ENCODE data around the gene IGFL4. TPM values are rescaled to one million over a fixed set of nuclear protein-coding genes. Genes with fewer than 3 reads are reported as not detected.
A peak's percentile ranks its signal among the peaks of the same experiment; 100 is the strongest.

The IGFL4 gene
- total and polyA plus RNA-seq, 9 of the 15 experiments (the other 6 are each of a cell fraction or from before 2014, with no cell fraction given) = not detected

DNA sequence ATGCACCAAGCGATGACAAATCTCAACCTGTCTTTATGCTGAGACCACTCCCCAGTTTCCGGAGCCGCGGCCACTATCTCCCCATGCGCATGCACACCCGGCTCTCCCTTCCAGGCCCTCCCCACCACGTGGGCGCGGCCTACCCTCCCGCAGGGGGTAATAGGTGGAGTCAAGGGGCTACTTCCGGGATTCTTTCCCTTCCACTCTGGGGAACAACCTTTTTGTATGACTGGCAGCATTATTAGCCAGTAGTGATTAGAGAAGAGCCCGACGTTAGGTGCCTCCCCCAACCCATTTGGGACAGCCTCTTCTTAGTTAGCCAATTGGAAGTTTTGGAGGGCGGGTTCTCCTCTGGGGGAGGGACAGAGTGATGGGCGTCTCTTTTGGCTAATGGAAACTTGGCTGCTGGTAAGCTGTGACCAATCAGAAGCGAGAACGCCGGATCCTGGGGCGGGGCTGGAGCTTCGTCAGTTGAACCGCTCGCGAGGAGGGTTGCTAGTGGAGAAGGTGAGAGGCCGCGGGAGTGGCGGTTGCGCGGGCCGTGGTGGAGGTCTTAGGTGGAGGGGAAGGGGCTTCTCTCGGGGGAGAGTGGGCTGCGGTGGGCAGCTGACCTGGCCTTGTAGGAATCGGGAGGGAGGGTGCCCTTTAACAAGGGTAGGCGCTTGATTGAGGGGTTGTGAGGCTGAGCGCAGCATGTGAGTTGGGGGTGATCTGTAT is 45.6 kb downstream of the IGFL4 start, which contains the start of gene CCDC61 (continued):
- TF ChIP-seq, protein P1, sequence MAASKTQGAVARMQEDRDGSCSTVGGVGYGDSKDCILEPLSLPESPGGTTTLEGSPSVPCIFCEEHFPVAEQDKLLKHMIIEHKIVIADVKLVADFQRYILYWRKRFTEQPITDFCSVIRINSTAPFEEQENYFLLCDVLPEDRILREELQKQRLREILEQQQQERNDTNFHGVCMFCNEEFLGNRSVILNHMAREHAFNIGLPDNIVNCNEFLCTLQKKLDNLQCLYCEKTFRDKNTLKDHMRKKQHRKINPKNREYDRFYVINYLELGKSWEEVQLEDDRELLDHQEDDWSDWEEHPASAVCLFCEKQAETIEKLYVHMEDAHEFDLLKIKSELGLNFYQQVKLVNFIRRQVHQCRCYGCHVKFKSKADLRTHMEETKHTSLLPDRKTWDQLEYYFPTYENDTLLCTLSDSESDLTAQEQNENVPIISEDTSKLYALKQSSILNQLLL (CRISPR knock-in tag; IDR thresholded peaks at IDR 0.05; ENCODE audit: borderline replicate concordance) = no peak
- no peak for TF ChIP-seq ILK (tag; IDR thresholded peaks at IDR 0.05; ENCODE audit: borderline replicate concordance, low read depth)
- TF ChIP-seq ZNF253 (CRISPR knock-in tag; conservative IDR thresholded peaks at IDR 0.05) = no peak
- TF ChIP-seq, protein P2, sequence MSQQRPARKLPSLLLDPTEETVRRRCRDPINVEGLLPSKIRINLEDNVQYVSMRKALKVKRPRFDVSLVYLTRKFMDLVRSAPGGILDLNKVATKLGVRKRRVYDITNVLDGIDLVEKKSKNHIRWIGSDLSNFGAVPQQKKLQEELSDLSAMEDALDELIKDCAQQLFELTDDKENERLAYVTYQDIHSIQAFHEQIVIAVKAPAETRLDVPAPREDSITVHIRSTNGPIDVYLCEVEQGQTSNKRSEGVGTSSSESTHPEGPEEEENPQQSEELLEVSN (IDR thresholded peaks at IDR 0.05; ENCODE audit: borderline replicate concordance in 1 of 2, extremely low read depth in 1 of 2, insufficient read depth in 1 of 2, insufficient read length in 1 of 2, low read depth in 1 of 2, low read length in 1 of 2, poor library complexity in 1 of 2, severe bottlenecking in 1 of 2) = peak in 1 of 2 experiments; percentile 28
- no peak for TF ChIP-seq PATZ1 (CRISPR knock-in tag; IDR thresholded peaks at IDR 0.05; ENCODE audit: borderline replicate concordance)
- TF ChIP-seq MAX (CRISPR knock-in tag; IDR thresholded peaks at IDR 0.05) = peak; percentile 98
- TF ChIP-seq ZNF431 (CRISPR knock-in tag; IDR thresholded peaks at IDR 0.05) = no peak
- TF ChIP-seq THRA (IDR thresholded peaks at IDR 0.05) = no peak
- no peak for TF ChIP-seq NFE2L1 (tag; IDR thresholded peaks at IDR 0.05; ENCODE audit: borderline replicate concordance, low read depth)
- no peak for TF ChIP-seq EWSR1 (IDR thresholded peaks at IDR 0.05; ENCODE audit: borderline replicate concordance, low read depth, partially characterized antibody)
- peak; percentile 18; the same call in 1 of the 2 replicates for TF ChIP-seq JUN (IDR thresholded peaks at IDR 0.05; ENCODE audit: borderline replicate concordance, low read depth, low read length)
- TF ChIP-seq JUN (CRISPR knock-in tag; IDR thresholded peaks at IDR 0.05; ENCODE audit: borderline replicate concordance) = no peak
- TF ChIP-seq CEBPG (CRISPR knock-in tag; IDR thresholded peaks at IDR 0.05) = no peak
- TF ChIP-seq CEBPG (tag; conservative IDR thresholded peaks at IDR 0.05 in 1 of 2, IDR thresholded peaks at IDR 0.05 in 1 of 2) = no peak
- TF ChIP-seq HIVEP1 (CRISPR knock-in tag; IDR thresholded peaks at IDR 0.05) = 0 out of 2 replicates have a peak, but pooled peaks have one; percentile 16
- peak; percentile 19; the same call in 1 of the 2 replicates for TF ChIP-seq LEF1 (IDR thresholded peaks at IDR 0.05)
- no peak for TF ChIP-seq PCBP1 (IDR thresholded peaks at IDR 0.05; ENCODE audit: low read depth, low read length, poor library complexity, severe bottlenecking)
- no peak for TF ChIP-seq RBM22 (IDR thresholded peaks at IDR 0.05; ENCODE audit: low read depth, low read length, poor library complexity, severe bottlenecking)
- no peak for TF ChIP-seq ZNF696 (CRISPR knock-in tag; conservative IDR thresholded peaks at IDR 0.05)
- peak; percentile 67 to 75 for TF ChIP-seq FOXK2 (conservative IDR thresholded peaks at IDR 0.05 in 1 of 2, IDR thresholded peaks at IDR 0.05 in 1 of 2; ENCODE audit: low read depth in 2 of 2)
- TF ChIP-seq BCL6 (CRISPR knock-in tag; IDR thresholded peaks at IDR 0.05) = no peak
